Measurements from ENCODE around the gene OR51A7. TPM values are rescaled to one million over a fixed set of nuclear protein-coding genes. Genes with fewer than 3 reads are reported as not detected.

OR51A7 gene
- total RNA-seq, 1 donor from 2014 or later, result not detected

DNA sequence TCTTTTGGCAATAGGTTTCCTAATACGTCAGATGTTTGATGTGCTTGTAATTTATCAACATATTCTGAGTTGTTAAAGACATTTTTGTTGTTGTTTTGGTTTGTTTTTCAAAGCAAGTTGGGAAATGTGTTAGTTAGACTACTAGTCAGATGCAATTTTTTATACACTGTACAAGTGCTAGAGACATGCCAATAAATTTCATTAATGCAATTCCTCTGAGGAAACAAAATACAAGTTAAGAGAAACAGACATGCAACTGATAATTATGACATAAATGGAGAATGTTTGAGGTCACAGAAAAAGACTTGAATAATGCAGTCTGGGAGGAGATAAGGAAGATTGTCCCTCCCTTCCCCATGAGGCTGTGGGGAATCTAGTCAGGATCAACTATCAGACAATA lies 16.0 kb upstream of the OR51A7 start:
- no peaks in the 10 kb centered on the region for H3K4me1 ChIP-seq
- TF ChIP-seq POLR2AphosphoS5 (IDR thresholded peaks at IDR 0.05; ENCODE audit: insufficient read depth in 1 of 2, low read depth in 1 of 2) (no peak), POLR2A (IDR thresholded peaks at IDR 0.05) (no peak)
- TF ChIP-seq, protein P1, sequence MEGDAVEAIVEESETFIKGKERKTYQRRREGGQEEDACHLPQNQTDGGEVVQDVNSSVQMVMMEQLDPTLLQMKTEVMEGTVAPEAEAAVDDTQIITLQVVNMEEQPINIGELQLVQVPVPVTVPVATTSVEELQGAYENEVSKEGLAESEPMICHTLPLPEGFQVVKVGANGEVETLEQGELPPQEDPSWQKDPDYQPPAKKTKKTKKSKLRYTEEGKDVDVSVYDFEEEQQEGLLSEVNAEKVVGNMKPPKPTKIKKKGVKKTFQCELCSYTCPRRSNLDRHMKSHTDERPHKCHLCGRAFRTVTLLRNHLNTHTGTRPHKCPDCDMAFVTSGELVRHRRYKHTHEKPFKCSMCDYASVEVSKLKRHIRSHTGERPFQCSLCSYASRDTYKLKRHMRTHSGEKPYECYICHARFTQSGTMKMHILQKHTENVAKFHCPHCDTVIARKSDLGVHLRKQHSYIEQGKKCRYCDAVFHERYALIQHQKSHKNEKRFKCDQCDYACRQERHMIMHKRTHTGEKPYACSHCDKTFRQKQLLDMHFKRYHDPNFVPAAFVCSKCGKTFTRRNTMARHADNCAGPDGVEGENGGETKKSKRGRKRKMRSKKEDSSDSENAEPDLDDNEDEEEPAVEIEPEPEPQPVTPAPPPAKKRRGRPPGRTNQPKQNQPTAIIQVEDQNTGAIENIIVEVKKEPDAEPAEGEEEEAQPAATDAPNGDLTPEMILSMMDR (IDR thresholded peaks at IDR 0.05), result no peak
- no peaks in the 10 kb centered on the region for H3K27me3 ChIP-seq
- no peaks in the 10 kb centered on the region for H3K9me3 ChIP-seq
- no peak for DNase-seq (ENCODE audit: extremely low spot score in 2 of 2)
- H3K27ac ChIP-seq, result no peak overlapping the region
- intact Hi-C loops (cut with DNase I), result no loop called here
- H3K36me3 ChIP-seq, result no peaks in the 10 kb centered on the region
- H3K4me3 ChIP-seq, result no peak overlapping the region

DNA sequence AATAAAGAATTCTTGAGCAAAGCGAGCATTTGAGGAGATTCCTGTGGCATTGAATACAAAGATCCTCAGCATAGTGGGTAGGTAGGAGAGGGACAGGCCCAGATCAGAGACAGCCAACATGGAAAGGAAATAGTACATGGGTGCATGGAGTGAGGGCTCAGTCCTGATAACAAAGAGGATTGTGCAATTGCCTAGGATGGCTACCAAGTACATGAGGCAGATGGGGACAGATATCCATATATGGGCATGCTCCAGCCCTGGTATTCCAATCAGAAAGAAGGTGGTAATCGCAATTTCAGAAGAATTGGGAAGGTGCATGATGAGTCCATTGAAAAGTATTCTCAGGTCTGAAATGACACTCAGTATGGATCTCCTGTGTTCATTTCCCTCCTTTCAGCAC lies 13.3 kb upstream of the OR51A7 start:
- DNase-seq (ENCODE audit: extremely low spot score in 2 of 2), result no peak
- no peak for TF ChIP-seq POLR2A (IDR thresholded peaks at IDR 0.05)
- no peak for TF ChIP-seq POLR2AphosphoS5 (IDR thresholded peaks at IDR 0.05; ENCODE audit: insufficient read depth in 1 of 2, low read depth in 1 of 2)
- intact Hi-C loops (cut with DNase I), result no loop called here
- Histone ChIP-seq H3K4me3 (no peak overlapping the region), H3K27ac (no peak overlapping the region), H3K27me3 (no peaks in the 10 kb centered on the region), H3K36me3 (no peaks in the 10 kb centered on the region), H3K4me1 (no peaks in the 10 kb centered on the region), H3K9me3 (no peaks in the 10 kb centered on the region)

DNA sequence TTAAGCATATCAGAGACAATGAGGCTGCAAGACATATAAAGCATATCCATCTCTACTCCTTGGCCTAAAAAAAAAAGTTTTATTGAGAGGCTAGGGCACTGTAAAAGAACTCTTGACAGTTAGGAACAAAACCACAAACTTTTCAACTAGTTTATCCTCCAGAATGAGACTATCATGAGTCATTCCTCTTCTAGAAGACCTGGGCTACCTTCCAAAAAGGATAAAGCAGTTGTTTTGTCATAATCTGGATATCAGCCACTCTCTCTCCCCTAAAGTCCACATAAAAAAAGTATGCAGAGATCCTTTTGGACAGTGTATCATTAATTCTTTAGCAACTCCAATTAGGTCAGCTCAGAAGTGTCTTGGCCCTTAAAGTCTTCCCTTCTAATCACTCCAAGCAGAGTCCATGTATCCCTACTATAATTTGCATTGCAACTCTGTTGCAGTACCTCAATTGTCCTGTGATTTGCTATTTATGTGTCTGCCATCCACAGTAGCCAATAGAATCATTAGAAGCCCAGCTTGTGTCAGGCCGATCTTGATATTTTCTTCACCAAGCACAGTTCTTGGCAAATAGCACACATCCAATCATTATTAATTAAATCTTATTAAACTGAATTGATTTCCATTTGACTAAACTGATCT lies 11.5 kb upstream of the OR51A7 start:
- no peaks in the 10 kb centered on the region for H3K36me3 ChIP-seq
- H3K4me1 ChIP-seq, result no peaks in the 10 kb centered on the region
- DNase-seq (ENCODE audit: extremely low spot score in 2 of 2), result no peak
- H3K27me3 ChIP-seq, result no peaks in the 10 kb centered on the region
- intact Hi-C loops (cut with DNase I), result no loop called here
- TF ChIP-seq, protein P1 (IDR thresholded peaks at IDR 0.05), result no peak
- TF ChIP-seq POLR2A (IDR thresholded peaks at IDR 0.05) (no peak), POLR2AphosphoS5 (IDR thresholded peaks at IDR 0.05; ENCODE audit: insufficient read depth in 1 of 2, low read depth in 1 of 2) (no peak)
- no peak overlapping the region for H3K27ac ChIP-seq
- H3K9me3 ChIP-seq, result no peaks in the 10 kb centered on the region
- H3K4me3 ChIP-seq, result no peak overlapping the region

DNA sequence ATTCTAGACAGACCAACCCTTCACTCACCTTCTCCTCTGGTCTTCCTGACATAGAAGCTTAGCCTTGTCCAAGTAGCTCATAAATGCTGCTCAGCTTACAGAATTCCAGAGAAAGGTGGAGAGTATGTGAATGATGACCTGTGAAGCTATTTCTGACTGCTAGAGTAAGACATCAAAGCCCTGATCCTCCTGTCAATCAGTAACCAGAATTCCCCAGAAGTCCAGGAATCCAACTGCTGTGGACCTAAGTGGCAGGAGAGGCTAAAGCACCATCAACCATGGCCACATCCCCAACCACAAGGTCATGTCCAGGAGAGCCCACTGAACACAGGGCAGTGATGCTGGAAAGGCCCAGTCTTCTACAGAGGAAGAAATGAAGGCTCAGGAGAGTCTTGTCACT lies 13.0 kb downstream of the OR51A7 start:
- DNase-seq (ENCODE audit: extremely low spot score in 2 of 2), result no peak
- Histone ChIP-seq H3K9me3 (no peaks in the 10 kb centered on the region), H3K36me3 (no peaks in the 10 kb centered on the region), H3K4me3 (no peak overlapping the region), H3K4me1 (no peaks in the 10 kb centered on the region), H3K27ac (no peak overlapping the region), H3K27me3 (no peaks in the 10 kb centered on the region)
- TF ChIP-seq POLR2AphosphoS5 (IDR thresholded peaks at IDR 0.05; ENCODE audit: insufficient read depth in 1 of 2, low read depth in 1 of 2), result no peak
- TF ChIP-seq, protein P1 (IDR thresholded peaks at IDR 0.05), result no peak
- no peak for TF ChIP-seq POLR2A (IDR thresholded peaks at IDR 0.05)
- intact Hi-C loops (cut with DNase I), result no loop called here

DNA sequence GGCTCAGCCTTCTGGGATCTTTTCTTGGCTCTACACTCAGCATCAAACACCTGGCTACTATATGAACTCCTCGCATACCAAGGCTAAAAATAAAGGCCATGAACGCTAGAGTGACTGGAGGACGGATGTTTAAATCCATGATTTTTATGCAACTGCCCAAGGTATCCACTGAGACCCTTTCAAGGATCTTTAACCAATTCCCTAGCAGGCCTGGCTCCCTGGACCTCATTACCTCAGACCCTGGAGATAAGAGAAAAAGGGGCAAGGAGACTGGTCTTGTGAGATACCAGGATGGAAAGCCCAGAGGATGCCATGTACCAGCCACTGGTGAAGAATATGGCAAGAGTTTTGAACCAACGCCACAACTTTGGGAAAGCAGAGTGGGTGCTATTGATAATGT lies 15.7 kb downstream of the OR51A7 start, which contains the start of gene OR51G2:
TSS of gene OR51G2 (minus strand) at position 101 of the 400 bp plus-strand sequence. CDS start 3,687 bp downstream, outside the sequence.
- TF ChIP-seq POLR2A (IDR thresholded peaks at IDR 0.05) (no peak), POLR2AphosphoS5 (IDR thresholded peaks at IDR 0.05; ENCODE audit: insufficient read depth in 1 of 2, low read depth in 1 of 2) (no peak)
- TF ChIP-seq, protein P1 (IDR thresholded peaks at IDR 0.05), result no peak
- no peaks in the 10 kb centered on the region for H3K9me3 ChIP-seq
- no peaks in the 10 kb centered on the region for H3K27me3 ChIP-seq
- DNase-seq (ENCODE audit: extremely low spot score in 2 of 2), result no peak
- H3K4me1 ChIP-seq, result no peaks in the 10 kb centered on the region
- no peak within 1 kb of the TSS for H3K27ac ChIP-seq
- H3K4me3 ChIP-seq, result no peak within 1 kb of the TSS
- intact Hi-C loops (cut with DNase I), result no loop called here
- H3K36me3 ChIP-seq, result no peaks in the 10 kb centered on the region

Data from vagina (tissue), 2 donors.